ENCODE measurements around the gene GGT5. TPM values are rescaled to one million over a fixed set of nuclear protein-coding genes. Genes with fewer than 3 reads are reported as not detected.

GGT5 gene
- total and polyA plus RNA-seq, 8 donors = 9.9 to 48.8 (median 20.4) TPM

DNA sequence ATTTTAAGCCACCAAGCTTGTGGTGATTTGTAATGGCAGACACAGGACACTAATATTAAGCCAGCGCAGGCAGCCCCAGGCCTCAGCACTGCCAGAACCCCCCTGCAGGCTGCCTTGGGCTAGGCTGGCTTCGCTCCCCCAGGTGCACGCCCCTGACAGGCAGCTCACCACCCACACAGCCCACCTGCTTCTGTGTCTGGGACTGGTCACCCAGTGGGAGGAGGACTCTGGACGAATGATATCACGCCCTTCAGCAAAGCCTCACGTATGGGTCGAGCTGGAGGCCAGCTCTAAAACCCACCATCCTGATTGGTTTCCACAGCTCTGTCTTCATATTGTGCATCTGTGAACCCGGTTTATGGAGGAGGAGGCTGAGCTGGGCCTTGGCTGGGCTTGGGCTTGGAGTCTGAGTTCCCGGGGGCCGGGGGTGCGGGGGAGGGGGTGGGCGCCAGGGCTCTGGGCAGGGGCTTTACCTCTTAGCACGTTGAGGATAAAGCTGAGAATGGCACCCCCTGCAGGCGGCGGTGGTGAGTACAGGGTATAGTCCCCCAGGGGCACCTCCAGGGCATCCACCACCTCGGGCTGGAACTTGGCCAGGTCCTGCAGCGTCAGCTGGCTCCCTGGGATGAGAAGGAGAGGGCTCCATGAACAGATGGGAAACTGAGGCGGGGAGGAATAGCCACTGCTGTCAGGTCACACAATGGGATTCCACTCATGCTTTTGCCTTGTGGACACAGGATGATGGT lies 13.8 kb downstream of the GGT5 start:
- Histone ChIP-seq H3K9me3 (no peaks in the 10 kb centered on the region), H3K4me3 (no peak overlapping the region), H3K36me3 (peaks cover 0 to 19% (median 12%) of the 10 kb centered on the region in 4 donors), H3K27ac (no peak overlapping the region), H3K4me1 (peaks cover 0 to 13% (median 0%) of the 10 kb centered on the region in 4 donors), H3K27me3 (no peaks in the 10 kb centered on the region)
- 42 to 61% (median 52%) methylated on average over 10 to 18 of the region's 18 CpGs for WGBS, 5 donors
- DNase-seq = peak; percentile 62 to 74
- TF ChIP-seq, protein P1, sequence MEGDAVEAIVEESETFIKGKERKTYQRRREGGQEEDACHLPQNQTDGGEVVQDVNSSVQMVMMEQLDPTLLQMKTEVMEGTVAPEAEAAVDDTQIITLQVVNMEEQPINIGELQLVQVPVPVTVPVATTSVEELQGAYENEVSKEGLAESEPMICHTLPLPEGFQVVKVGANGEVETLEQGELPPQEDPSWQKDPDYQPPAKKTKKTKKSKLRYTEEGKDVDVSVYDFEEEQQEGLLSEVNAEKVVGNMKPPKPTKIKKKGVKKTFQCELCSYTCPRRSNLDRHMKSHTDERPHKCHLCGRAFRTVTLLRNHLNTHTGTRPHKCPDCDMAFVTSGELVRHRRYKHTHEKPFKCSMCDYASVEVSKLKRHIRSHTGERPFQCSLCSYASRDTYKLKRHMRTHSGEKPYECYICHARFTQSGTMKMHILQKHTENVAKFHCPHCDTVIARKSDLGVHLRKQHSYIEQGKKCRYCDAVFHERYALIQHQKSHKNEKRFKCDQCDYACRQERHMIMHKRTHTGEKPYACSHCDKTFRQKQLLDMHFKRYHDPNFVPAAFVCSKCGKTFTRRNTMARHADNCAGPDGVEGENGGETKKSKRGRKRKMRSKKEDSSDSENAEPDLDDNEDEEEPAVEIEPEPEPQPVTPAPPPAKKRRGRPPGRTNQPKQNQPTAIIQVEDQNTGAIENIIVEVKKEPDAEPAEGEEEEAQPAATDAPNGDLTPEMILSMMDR (IDR thresholded peaks at IDR 0.05) = peak in 4 of 7 experiments; percentile 18 to 59 (median 33)
- TF ChIP-seq POLR2AphosphoS5 (IDR thresholded peaks at IDR 0.05) (no peak), POLR2A (IDR thresholded peaks at IDR 0.05) (no peak)
- intact Hi-C loops (cut with DNase I; ENCODE audit: low total_unique reads) = no loop called here

DNA sequence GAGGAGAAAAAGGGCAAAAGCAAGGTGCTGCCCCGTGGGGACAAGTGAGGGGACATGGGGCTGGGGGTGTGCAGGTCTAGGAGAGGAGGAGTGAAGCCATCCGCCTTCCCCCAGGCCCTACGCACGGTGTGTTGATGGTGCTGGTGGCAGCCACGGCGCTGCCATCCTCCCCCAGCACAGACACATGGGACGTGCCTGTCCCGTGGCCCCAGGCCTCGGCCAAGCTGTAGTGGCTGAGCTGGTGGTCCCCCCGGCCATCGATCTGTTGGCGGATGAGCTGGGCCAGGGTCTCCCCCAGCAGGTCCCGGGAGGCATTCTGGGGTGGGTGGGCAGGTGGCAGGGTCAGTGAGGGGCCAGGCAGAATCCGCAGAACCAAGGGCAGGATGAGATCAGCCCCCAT lies 18.9 kb downstream of the GGT5 start:
- Histone ChIP-seq H3K4me1 (peaks cover 0 to 2% (median 0%) of the 10 kb centered on the region in 4 donors), H3K27ac (no peak overlapping the region), H3K4me3 (no peak overlapping the region), H3K9me3 (peaks cover 0 to 14% (median 5%) of the 10 kb centered on the region in 4 donors), H3K27me3 (no peaks in the 10 kb centered on the region), H3K36me3 (peaks cover 0 to 44% (median 29%) of the 10 kb centered on the region in 4 donors)
- intact Hi-C loops (cut with DNase I; ENCODE audit: low total_unique reads) = no loop called here
- 93 to 97% (median 96%) methylated on average over 6 to 14 of the region's 14 CpGs for WGBS, 5 donors
- no peak for DNase-seq
- TF ChIP-seq EP300 (IDR thresholded peaks at IDR 0.05) = no peak
- no peak for TF ChIP-seq POLR2AphosphoS5 (IDR thresholded peaks at IDR 0.05)
- no peak for TF ChIP-seq POLR2A (IDR thresholded peaks at IDR 0.05)
- TF ChIP-seq, protein P1 (IDR thresholded peaks at IDR 0.05) = no peak

DNA sequence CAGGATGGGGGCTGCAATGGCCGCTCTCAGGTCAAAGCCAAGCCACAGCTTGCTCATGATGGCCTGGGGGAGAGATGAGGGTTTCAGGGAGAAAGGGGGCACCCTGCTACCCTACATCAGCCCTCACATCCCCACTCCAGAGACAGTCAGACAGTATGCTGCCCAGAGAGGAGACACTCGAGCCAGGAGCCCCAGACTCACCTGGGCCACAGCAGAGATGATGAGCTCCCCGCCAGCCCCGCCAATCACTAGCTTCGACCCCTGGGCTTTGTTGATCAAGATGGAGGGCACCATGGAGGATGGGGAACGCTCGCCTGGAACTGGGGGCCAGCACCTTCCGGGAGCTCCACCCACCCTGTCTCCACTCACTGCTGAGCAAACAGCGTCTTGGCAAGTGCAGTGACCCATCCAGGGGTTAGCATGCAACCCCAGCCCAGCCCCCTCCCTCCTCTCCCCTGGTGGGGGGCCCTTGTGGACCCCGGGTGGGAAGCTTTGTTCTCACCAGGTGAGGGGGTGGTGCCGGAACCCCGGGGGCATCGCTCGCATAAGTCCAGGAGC lies 19.8 kb downstream of the GGT5 start:
- no peak for TF ChIP-seq POLR2AphosphoS5 (IDR thresholded peaks at IDR 0.05)
- TF ChIP-seq, protein P1 (IDR thresholded peaks at IDR 0.05) = no peak
- TF ChIP-seq POLR2A (IDR thresholded peaks at IDR 0.05) = no peak
- TF ChIP-seq EP300 (IDR thresholded peaks at IDR 0.05) = no peak
- DNase-seq = no peak
- intact Hi-C loops (cut with DNase I; ENCODE audit: low total_unique reads) = no loop called here
- no peak overlapping the region for H3K4me3 ChIP-seq
- peaks cover 0 to 14% (median 5%) of the 10 kb centered on the region in 4 donors for H3K9me3 ChIP-seq
- 78 to 88% (median 81%) methylated on average over 10 to 14 of the region's 14 CpGs for WGBS, 5 donors
- H3K36me3 ChIP-seq = peaks cover 0 to 45% (median 34%) of the 10 kb centered on the region in 4 donors
- H3K4me1 ChIP-seq = no peaks in the 10 kb centered on the region
- H3K27ac ChIP-seq = no peak overlapping the region
- H3K27me3 ChIP-seq = no peaks in the 10 kb centered on the region

DNA sequence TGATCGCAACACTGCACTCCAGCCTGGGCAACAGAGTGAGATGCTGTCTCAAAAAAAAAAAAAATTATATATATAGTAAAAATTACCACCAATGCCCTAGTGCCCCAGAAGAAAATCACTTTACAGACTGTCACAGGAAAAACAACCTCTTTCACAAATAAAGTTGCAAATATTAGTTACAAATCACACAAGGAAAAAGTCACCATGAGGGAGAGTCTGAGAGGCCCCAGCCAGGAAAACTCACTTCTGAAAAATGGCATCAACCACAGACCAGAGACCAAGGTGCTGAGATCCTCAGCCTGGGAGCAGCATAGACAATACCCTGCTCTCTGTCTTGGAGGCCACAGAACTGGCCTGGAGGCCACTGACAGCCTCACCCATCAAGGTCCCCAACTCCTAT lies 20.4 kb downstream of the GGT5 start:
- no peak overlapping the region for H3K4me3 ChIP-seq
- 100% methylated on average over 1 of the region's 1 CpG for WGBS, 5 donors
- intact Hi-C loops (cut with DNase I; ENCODE audit: low total_unique reads) = no loop called here
- TF ChIP-seq POLR2A (IDR thresholded peaks at IDR 0.05) = no peak
- TF ChIP-seq, protein P1 (IDR thresholded peaks at IDR 0.05) = no peak
- TF ChIP-seq POLR2AphosphoS5 (IDR thresholded peaks at IDR 0.05) = no peak
- no peak for TF ChIP-seq EP300 (IDR thresholded peaks at IDR 0.05)
- no peaks in the 10 kb centered on the region for H3K27me3 ChIP-seq
- peaks cover 0 to 14% (median 5%) of the 10 kb centered on the region in 4 donors for H3K9me3 ChIP-seq
- no peaks in the 10 kb centered on the region for H3K4me1 ChIP-seq
- DNase-seq = no peak
- H3K27ac ChIP-seq = no peak overlapping the region
- H3K36me3 ChIP-seq = peaks cover 0 to 49% (median 41%) of the 10 kb centered on the region in 4 donors
